Right renal pelvis (tissue), 4 donors: ENCODE measurements around the gene SLC26A1. TPM values are rescaled to one million over a fixed set of nuclear protein-coding genes. Genes with fewer than 3 reads are reported as not detected.
"Not testable (repeated sequence)": the region's sequence is repeated elsewhere in the genome, so short reads cannot be mapped to it uniquely, and the experiment has no call there.

Experiments
- DNase-seq, 4 donors: peaks; one replicate each; pipeline ENCODE4 v3.0.0-alpha.2; 2013; ENCODE audit warnings: low read depth in 4 of 4, low spot score in 3 of 4, missing footprints in 1 of 4
- polyA plus RNA-seq, 4 donors: library from polyadenylated mRNA; unstranded; fragments of 120-200 nt; gene quantifications; one replicate each; pipeline ENCODE4 v1.2.1, GENCODE V29; 2013; ENCODE audit not compliant: insufficient read length in 4 of 4

Gene SLC26A1
- polyA plus RNA-seq, 4 donors = 6.6 to 15.6 (median 9.7) TPM

- no peak for DNase-seq
Measured at GRCh38 chr4:945274-946102, 47.7 kb downstream of the SLC26A1 start.

GRCh38 chr4:939508-939907 lies 53.7 kb downstream of the SLC26A1 start:
- not testable (repeated sequence) for DNase-seq

Other genes starting within 250 kb of the SLC26A1 start
- gene CPLX1, start 167.3 kb downstream of the SLC26A1 start, polyA plus RNA-seq = 1 to 10 TPM; 1.4 to 3.3 (median 1.9) TPM
- gene GAK, start 61.1 kb downstream of the SLC26A1 start, polyA plus RNA-seq = 10 to 100 TPM; 52.1 to 71.6 (median 58.7) TPM
- gene TMEM175, start 60.9 kb downstream of the SLC26A1 start, polyA plus RNA-seq = 10 to 100 TPM; 21.6 to 26.8 (median 23.5) TPM
- 10 to 100 TPM in 1 of 4 donors, 1 to 10 TPM in 3; 6.4 to 10.4 (median 6.8) TPM for gene DGKQ, start 19.8 kb downstream of the SLC26A1 start, polyA plus RNA-seq
- gene IDUA, start 6.4 kb downstream of the SLC26A1 start, polyA plus RNA-seq = 10 to 100 TPM; 10.2 to 19.2 (median 12.9) TPM
- 10 to 100 TPM; 33.3 to 45.2 (median 35.5) TPM for gene FGFRL1, start 18.2 kb upstream of the SLC26A1 start, polyA plus RNA-seq
- gene RNF212, start 120.2 kb upstream of the SLC26A1 start, polyA plus RNA-seq = 10 to 100 TPM; 10.8 to 16.8 (median 13.0) TPM
- gene SPON2, start 179.2 kb upstream of the SLC26A1 start, polyA plus RNA-seq = 10 to 100 TPM in 2 of 4 donors, 1 to 10 TPM in 2; 9.3 to 18.3 (median 10.6) TPM